DOHH2 (cell line): ENCODE data around the gene TLNRD1.
"Not testable (repeated sequence)": the region's sequence is repeated elsewhere in the genome, so short reads cannot be mapped to it uniquely, and the experiment has no call there.

Source experiments
- H3F3A ChIP-seq: fragments of 200-600 bp; sonication (generic), shearing (Covaris generic); 2 replicates; pipeline ENCODE4 v1.6.0; 2016; ENCODE audit warnings: antibody characterized with exemption, mild to moderate bottlenecking; ENCODE audit not compliant: control insufficient read depth, insufficient read depth
- H3K27ac ChIP-seq: fragments of 200-600 bp; sonication (generic); 2 replicates; pipeline ENCODE4 v1.5.1; 2014; ENCODE audit warnings: low read depth, mild to moderate bottlenecking, low read length, moderate library complexity
- H3K27me3 ChIP-seq: fragments of 200-600 bp; sonication (generic); 2 replicates; pipeline ENCODE4 v1.6.1; 2014; ENCODE audit warnings: mild to moderate bottlenecking, low read length, mixed read lengths; ENCODE audit not compliant: control insufficient read depth
- H3K36me3 ChIP-seq: fragments of 200-600 bp; sonication (generic); 2 replicates; pipeline ENCODE4 v1.6.1; 2014; ENCODE audit warnings: mild to moderate bottlenecking, low read length, moderate library complexity, mixed read lengths; ENCODE audit not compliant: control insufficient read depth
- H3K4me1 ChIP-seq: fragments of 200-600 bp; sonication (generic); 2 replicates; pipeline ENCODE4 v1.6.1; 2014; ENCODE audit warnings: mild to moderate bottlenecking, low read length, mixed read lengths; ENCODE audit not compliant: control insufficient read depth
- H3K4me2 ChIP-seq: fragments of 200-600 bp; sonication (generic); 2 replicates; pipeline ENCODE4 v1.6.0; 2014; ENCODE audit warnings: mild to moderate bottlenecking, low read length, moderate library complexity
- H3K4me3 ChIP-seq: fragments of 200-600 bp; sonication (generic); 2 replicates; pipeline ENCODE4 v1.5.1; 2014; ENCODE audit warnings: mild to moderate bottlenecking, low read length, mixed read lengths
- H3K79me2 ChIP-seq: fragments of 200-600 bp; sonication (generic); 2 replicates; pipeline ENCODE4 v1.6.1; 2014; ENCODE audit warnings: mild to moderate bottlenecking, low read length, mixed read lengths; ENCODE audit not compliant: control insufficient read depth
- H3K9me2 ChIP-seq: fragments of 200-600 bp; sonication (generic); replicated peaks from 2 replicates; pipeline ENCODE4 v1.6.1; 2014; ENCODE audit warnings: mild to moderate bottlenecking, low read length, mixed read lengths; ENCODE audit not compliant: control insufficient read depth
- H3K9me3 ChIP-seq: fragments of 200-600 bp; sonication (generic); 2 replicates; pipeline ENCODE4 v1.6.1; 2014; ENCODE audit warnings: antibody characterized with exemption, low read length, mixed read lengths; ENCODE audit not compliant: control insufficient read depth, insufficient read depth
- H4K20me1 ChIP-seq: fragments of 200-600 bp; sonication (generic); 2 replicates; pipeline ENCODE4 v1.6.0; 2014; ENCODE audit warnings: low read depth, mild to moderate bottlenecking, antibody characterized with exemption, low read length, moderate library complexity; ENCODE audit not compliant: control insufficient read depth, insufficient read depth
- CTCF ChIP-seq: fragments of 200-600 bp; sonication (generic); IDR thresholded peaks from one replicate; pipeline ENCODE4 v1.5.1; 2014; ENCODE audit warnings: antibody characterized with exemption, mild to moderate bottlenecking, low read depth, low read length; ENCODE audit not compliant: poor library complexity, severe bottlenecking
- EZH2phosphoT487 ChIP-seq: fragments of 200-600 bp; sonication (generic); IDR thresholded peaks from 2 replicates; pipeline ENCODE4 v1.6.1; 2017; ENCODE audit warnings: borderline replicate concordance, mild to moderate bottlenecking, antibody characterized with exemption, low read length, moderate library complexity, mixed read lengths

TLNRD1 gene

DNA sequence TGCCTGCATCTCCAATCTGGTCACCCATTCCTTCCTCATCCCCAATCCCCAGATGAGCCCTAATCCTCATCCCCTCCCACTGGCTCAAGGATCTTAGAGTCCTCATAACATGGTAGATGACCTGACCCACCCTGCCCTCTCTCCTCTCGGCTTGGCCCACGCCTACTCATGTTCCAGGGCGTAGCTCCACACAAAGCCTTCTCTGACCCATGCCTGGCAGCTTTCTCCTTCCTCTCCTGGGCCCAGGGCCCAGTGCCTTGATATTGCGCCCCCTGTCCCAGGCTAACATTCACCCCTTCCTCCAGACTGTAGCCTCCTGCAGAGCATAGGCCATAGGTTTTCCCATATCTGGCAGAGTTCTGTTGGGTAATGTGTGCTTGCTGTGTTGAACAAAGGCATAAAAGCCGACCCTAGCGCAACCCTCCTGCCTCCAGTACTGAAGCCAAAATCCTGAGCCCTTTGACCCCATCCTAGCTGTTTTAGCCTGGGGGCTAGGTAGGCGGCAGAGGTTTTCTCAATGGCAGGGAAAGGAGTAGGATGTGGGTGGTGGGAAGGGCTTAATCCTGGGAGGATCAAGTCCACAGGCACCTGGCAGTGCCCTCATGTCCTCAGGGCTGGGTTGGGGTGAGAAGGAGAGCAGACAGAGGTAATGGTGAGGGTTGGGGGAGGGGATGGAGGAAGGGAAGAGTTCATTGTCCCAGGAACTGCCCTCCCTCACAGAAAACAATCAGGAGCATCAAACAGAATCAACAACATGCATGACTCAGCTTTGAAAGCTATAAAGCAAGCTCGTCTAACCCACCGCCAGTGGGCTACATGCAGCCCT lies 46.6 kb upstream of the TLNRD1 start:
- H3F3A ChIP-seq, result no peaks in the 10 kb centered on the region
- H3K27ac ChIP-seq, result no peak overlapping the region
- peaks cover 15% of the 10 kb centered on the region for H3K36me3 ChIP-seq

GRCh38 chr15:80955571-80956452 lies 44.9 kb upstream of the TLNRD1 start:
- H3K9me2 ChIP-seq, H3K4me3 ChIP-seq: not testable (repeated sequence)

More for the DNA sequence above, 46.6 kb upstream of the TLNRD1 start:
- Histone ChIP-seq H3K79me2 (no peaks in the 10 kb centered on the region), H3K4me2 (no peak overlapping the region), H3K4me1 (no peaks in the 10 kb centered on the region), H4K20me1 (no peaks in the 10 kb centered on the region), H3K9me3 (no peaks in the 10 kb centered on the region), H3K9me2 (no peaks in the 10 kb centered on the region), H3K4me3 (no peak overlapping the region), H3K27me3 (no peaks in the 10 kb centered on the region)
- TF ChIP-seq CTCF, result no peak
- TF ChIP-seq EZH2phosphoT487, result no peak

DNA sequence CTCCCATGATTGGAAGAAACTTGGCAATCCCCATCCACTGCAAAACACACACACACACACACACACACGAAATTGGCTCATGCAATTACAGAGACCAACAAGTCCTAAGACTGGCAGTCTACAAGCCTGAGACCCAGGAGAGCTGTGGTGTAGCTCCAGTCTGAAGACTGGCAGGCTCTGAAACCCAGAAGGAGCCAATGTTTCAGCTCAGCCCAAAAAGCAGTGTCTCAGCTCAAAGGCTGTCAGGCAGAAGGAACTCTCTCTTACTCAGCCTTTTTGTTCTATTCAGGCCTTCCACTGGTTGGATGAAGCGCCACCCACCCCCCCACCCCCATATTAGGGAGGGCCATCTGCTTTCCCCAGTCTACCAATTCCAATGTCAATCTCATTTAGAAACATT lies 43.2 kb upstream of the TLNRD1 start:
- Histone ChIP-seq H3K4me3 (no peak overlapping the region), H3K27ac (no peak overlapping the region), H3K27me3 (no peaks in the 10 kb centered on the region), H3K9me3 (no peaks in the 10 kb centered on the region), H4K20me1 (no peaks in the 10 kb centered on the region), H3K79me2 (no peaks in the 10 kb centered on the region), H3K4me2 (no peak overlapping the region), H3K36me3 (peaks cover 9% of the 10 kb centered on the region), H3K9me2 (no peaks in the 10 kb centered on the region), H3F3A (no peaks in the 10 kb centered on the region), H3K4me1 (no peaks in the 10 kb centered on the region)
- TF ChIP-seq EZH2phosphoT487 (no peak), CTCF (no peak)

More at GRCh38 chr15:80955571-80956452, 44.9 kb upstream of the TLNRD1 start:
- H4K20me1 ChIP-seq, H3K27me3 ChIP-seq, H3K9me3 ChIP-seq, H3F3A ChIP-seq, H3K4me2 ChIP-seq, H3K79me2 ChIP-seq, H3K4me1 ChIP-seq, H3K27ac ChIP-seq: not testable (repeated sequence)
- H3K36me3 ChIP-seq, result peaks cover 19% of the 10 kb centered on the region

DNA sequence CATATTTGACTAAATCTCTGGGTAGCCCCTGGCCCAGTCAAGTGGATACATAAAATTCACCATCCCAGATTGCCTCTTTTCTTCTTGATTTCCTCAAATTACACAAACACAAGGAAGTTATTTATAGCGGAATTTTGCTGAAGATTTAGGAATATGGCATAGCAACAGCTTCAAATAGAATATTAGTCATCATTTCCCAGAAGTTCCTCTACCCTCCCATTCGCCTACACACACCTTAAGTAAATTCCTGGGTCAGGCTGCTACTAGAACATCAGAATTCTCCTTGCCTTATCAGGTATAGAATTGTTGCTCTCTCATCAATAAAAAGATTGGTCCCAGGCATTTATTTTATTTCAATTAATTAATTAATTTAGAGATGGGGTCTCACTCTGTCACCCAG lies 42.7 kb upstream of the TLNRD1 start:
- Histone ChIP-seq H3K9me2 (no peaks in the 10 kb centered on the region), H3K79me2 (no peaks in the 10 kb centered on the region), H3F3A (no peaks in the 10 kb centered on the region), H3K36me3 (peaks cover 9% of the 10 kb centered on the region), H4K20me1 (no peaks in the 10 kb centered on the region), H3K27me3 (no peaks in the 10 kb centered on the region), H3K4me1 (no peaks in the 10 kb centered on the region), H3K27ac (no peak overlapping the region), H3K9me3 (no peaks in the 10 kb centered on the region), H3K4me2 (no peak overlapping the region), H3K4me3 (no peak overlapping the region)
- no peak for TF ChIP-seq CTCF
- no peak for TF ChIP-seq EZH2phosphoT487
